ENCODE measurements around the gene KCNT2.

DNA sequence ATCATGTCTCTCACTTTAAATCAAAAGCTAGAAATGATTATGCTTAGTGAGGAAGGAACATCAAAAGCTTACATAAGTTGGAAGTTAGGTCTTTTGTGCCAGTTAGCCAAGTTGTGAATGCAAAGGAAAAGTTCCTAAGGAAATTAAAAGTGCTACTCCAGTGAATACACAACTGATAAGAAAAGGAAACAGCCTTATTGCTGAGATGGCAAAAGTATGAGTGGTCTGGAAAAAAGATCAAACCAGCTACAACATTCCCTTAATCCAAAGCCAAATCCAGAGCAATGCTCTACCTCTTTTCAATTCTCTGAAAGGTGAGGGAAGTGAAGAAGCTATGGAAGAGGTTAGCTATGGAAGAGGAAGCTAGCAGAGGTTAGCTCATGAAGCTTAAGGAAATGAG lies 378.7 kb downstream of the KCNT2 start:
- TF ChIP-seq POLR2A (IDR thresholded peaks at IDR 0.05) = no peak
- no peak for TF ChIP-seq EP300 (IDR thresholded peaks at IDR 0.05)
- TF ChIP-seq, protein P1, sequence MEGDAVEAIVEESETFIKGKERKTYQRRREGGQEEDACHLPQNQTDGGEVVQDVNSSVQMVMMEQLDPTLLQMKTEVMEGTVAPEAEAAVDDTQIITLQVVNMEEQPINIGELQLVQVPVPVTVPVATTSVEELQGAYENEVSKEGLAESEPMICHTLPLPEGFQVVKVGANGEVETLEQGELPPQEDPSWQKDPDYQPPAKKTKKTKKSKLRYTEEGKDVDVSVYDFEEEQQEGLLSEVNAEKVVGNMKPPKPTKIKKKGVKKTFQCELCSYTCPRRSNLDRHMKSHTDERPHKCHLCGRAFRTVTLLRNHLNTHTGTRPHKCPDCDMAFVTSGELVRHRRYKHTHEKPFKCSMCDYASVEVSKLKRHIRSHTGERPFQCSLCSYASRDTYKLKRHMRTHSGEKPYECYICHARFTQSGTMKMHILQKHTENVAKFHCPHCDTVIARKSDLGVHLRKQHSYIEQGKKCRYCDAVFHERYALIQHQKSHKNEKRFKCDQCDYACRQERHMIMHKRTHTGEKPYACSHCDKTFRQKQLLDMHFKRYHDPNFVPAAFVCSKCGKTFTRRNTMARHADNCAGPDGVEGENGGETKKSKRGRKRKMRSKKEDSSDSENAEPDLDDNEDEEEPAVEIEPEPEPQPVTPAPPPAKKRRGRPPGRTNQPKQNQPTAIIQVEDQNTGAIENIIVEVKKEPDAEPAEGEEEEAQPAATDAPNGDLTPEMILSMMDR (IDR thresholded peaks at IDR 0.05) = no peak
- no peak for TF ChIP-seq POLR2AphosphoS5 (IDR thresholded peaks at IDR 0.05)

Measured in gastroesophageal sphincter (tissue), 3 donors.